K562 (cell line): ENCODE measurements around the gene TMEM88. TPM values are rescaled to one million over a fixed set of nuclear protein-coding genes. Genes with fewer than 3 reads are reported as not detected.
A peak's percentile ranks its signal among the peaks of the same experiment; 100 is the strongest.

Experiments used
- ATF1 ChIP-seq, 2 experiments: fragments of 450-650 bp in 1 of 2; IDR thresholded peaks; 2 replicates each; pipeline ENCODE4 v1.6.1; 2016; ENCODE audit warnings: missing compliant biosample characterization in 1 of 2, missing genetic modification characterization in 1 of 2
- CBX3 ChIP-seq, 2 experiments: IDR thresholded peaks; 1 replicate in 1 of 2; 2 replicates in 1 of 2; pipeline ENCODE4 v1.6.1; 2012; ENCODE audit warnings: inconsistent platforms in 2 of 2, low read length in 2 of 2, borderline replicate concordance in 1 of 2, control low read depth in 1 of 2
- HDAC3 ChIP-seq: fragments of 450-650 bp; IDR thresholded peaks from 2 replicates; pipeline ENCODE4 v1.6.1; 2018; ENCODE audit warnings: borderline replicate concordance, mild to moderate bottlenecking, moderate library complexity; ENCODE audit not compliant: partially characterized antibody
- NFXL1 ChIP-seq: fragments of 450-650 bp; formaldehyde crosslinking; IDR thresholded peaks from 2 replicates; pipeline ENCODE4 v1.4.0; 2021; ENCODE audit warnings: mild to moderate bottlenecking
- REST ChIP-seq, 2 experiments: fragments of 450-650 bp; formaldehyde crosslinking in 1 of 2; IDR thresholded peaks; 2 replicates each; pipeline versions ENCODE4 v1.4.0 to v1.6.1; 2014 to 2020; ENCODE audit warnings: mild to moderate bottlenecking in 2 of 2, borderline replicate concordance in 1 of 2, low read depth in 1 of 2
- SAP30 ChIP-seq: fragments of 200-600 bp; sonication (generic); IDR thresholded peaks from 2 replicates; pipeline ENCODE4 v1.6.1; 2012; ENCODE audit warnings: borderline replicate concordance, low read depth, mild to moderate bottlenecking, moderate library complexity, low read length, control low read depth, inconsistent platforms; ENCODE audit not compliant: insufficient read depth, poor library complexity, severe bottlenecking
- SMAD1 ChIP-seq: fragments of 150-350 bp; IDR thresholded peaks from 2 replicates; pipeline ENCODE4 v1.6.1; 2014; ENCODE audit warnings: low read length, low read depth; ENCODE audit not compliant: partially characterized antibody
- SP1 ChIP-seq: sonication (generic); formaldehyde crosslinking; IDR thresholded peaks from 2 replicates; pipeline ENCODE4 v1.8.1; 2022; ENCODE audit warnings: mild to moderate bottlenecking, missing genetic modification reagents
- SUPT5H ChIP-seq: fragments of 450-650 bp; IDR thresholded peaks from 2 replicates; pipeline ENCODE4 v1.6.1; 2016
- polyA plus RNA-seq, 8 experiments: library from polyadenylated mRNA; depleted of rRNA in 4 of 8; stranded (reverse) in 5 of 8; unstranded in 3 of 8; fragments of >200 nt; fragmentation: Nextera tagmentation in 2 of 8; fragmentation: Illumina TruSeq in 1 of 8; extraction: Ambion mirVana in 2 of 8; extraction: Trizol in 1 of 8; gene quantifications; 2 replicates each; pipeline versions ENCODE4 v1.2.1 to v1.2.3, GENCODE V29; 2011 to 2014; ENCODE audit warnings: inconsistent platforms in 1 of 8, missing spikeins in 1 of 8
- total RNA-seq, 7 experiments: library from RNA; depleted of rRNA in 6 of 7; stranded (reverse); fragments of >200 nt in 6 of 7; fragmentation: Illumina TruSeq in 2 of 7; extraction: Trizol in 2 of 7; gene quantifications; 2 replicates each; pipeline versions ENCODE4 v1.2.1 to v1.2.3, GENCODE V29; 2011 to 2021; ENCODE audit warnings: low replicate concordance in 1 of 7
- TF ChIP-seq, protein P1 (sequence below): fragments of 450-650 bp; IDR thresholded peaks from 2 replicates; pipeline ENCODE4 v1.6.1; 2018; ENCODE audit not compliant: partially characterized antibody
- TF ChIP-seq, protein P2 (sequence below), 2 experiments: IDR thresholded peaks; 2 replicates each; pipeline ENCODE4 v1.6.1; 2011; ENCODE audit warnings: borderline replicate concordance in 1 of 2, control low read depth in 1 of 2, low read depth in 1 of 2, low read length in 1 of 2, mild to moderate bottlenecking in 1 of 2, mixed read lengths in 1 of 2, moderate library complexity in 1 of 2; ENCODE audit not compliant: insufficient read depth in 1 of 2, insufficient read length in 1 of 2, poor library complexity in 1 of 2, severe bottlenecking in 1 of 2; ENCODE audit errors: extremely low read depth in 1 of 2

Gene TMEM88
- total and polyA plus RNA-seq, 9 of the 15 experiments (the other 6 are each of a cell fraction or from before 2014, with no cell fraction given): 0.10 to 1.4 (median 0.36) TPM; not detected in 3

DNA sequence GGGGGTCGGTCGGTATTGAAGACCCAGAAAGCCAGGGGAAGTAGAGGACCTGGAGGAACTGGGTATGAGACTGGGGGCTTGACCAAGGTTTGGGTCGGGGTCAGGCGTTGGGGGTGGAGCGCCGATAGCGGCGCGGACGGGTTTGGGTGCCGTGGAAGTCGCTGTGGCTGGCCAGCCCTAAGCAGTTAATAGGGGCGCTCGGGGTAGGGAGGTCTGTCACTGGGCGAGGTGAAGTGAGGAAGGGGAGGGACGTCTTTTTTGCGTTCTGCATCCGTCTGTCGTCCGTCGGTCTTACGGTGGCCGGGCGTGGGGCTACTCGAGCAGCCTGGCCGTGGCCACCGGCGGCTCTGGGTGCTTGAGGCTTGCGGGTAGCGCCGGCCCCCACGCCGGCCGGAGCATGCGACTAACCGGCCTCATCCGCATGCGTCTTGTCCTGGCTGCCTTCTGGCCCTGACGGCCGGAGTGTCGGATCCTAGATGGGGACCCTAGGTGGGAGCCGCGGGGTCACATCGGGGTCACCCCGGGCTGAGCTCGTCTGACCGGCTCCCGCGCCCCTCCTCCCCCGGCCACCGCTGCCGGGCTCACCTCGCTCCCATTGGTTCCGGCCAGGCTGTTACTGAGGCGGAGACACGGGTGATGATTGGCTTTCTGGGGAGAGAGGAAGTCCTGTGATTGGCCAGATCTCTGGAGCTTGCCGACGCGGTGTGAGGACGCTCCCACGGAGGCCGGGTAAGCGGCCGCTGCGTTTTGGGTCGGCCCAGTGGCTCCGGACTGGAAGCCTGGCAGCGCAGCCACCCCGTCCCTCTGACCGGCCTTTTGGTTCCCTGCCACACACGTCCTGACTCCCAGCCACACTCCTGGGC lies 10.3 kb upstream of the TMEM88 start (continued):
- peak; percentile 55; the same call in 1 of the 2 replicates for TF ChIP-seq REST (IDR thresholded peaks at IDR 0.05; ENCODE audit: borderline replicate concordance)
- TF ChIP-seq REST (CRISPR knock-in tag; IDR thresholded peaks at IDR 0.05; ENCODE audit: low read depth): no peak
- TF ChIP-seq NFXL1: no peak
- TF ChIP-seq, protein P1, sequence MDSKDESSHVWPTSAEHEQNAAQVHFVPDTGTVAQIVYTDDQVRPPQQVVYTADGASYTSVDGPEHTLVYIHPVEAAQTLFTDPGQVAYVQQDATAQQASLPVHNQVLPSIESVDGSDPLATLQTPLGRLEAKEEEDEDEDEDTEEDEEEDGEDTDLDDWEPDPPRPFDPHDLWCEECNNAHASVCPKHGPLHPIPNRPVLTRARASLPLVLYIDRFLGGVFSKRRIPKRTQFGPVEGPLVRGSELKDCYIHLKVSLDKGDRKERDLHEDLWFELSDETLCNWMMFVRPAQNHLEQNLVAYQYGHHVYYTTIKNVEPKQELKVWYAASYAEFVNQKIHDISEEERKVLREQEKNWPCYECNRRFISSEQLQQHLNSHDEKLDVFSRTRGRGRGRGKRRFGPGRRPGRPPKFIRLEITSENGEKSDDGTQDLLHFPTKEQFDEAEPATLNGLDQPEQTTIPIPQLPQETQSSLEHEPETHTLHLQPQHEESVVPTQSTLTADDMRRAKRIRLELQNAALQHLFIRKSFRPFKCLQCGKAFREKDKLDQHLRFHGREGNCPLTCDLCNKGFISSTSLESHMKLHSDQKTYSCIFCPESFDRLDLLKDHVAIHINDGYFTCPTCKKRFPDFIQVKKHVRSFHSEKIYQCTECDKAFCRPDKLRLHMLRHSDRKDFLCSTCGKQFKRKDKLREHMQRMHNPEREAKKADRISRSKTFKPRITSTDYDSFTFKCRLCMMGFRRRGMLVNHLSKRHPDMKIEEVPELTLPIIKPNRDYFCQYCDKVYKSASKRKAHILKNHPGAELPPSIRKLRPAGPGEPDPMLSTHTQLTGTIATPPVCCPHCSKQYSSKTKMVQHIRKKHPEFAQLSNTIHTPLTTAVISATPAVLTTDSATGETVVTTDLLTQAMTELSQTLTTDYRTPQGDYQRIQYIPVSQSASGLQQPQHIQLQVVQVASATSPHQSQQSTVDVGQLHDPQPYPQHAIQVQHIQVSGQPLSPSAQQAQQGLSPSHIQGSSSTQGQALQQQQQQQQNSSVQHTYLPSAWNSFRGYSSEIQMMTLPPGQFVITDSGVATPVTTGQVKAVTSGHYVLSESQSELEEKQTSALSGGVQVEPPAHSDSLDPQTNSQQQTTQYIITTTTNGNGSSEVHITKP: peak; percentile 97
- no peak for TF ChIP-seq ATF1 (CRISPR knock-in tag; IDR thresholded peaks at IDR 0.05)
- TF ChIP-seq ATF1 (tag; IDR thresholded peaks at IDR 0.05): peak; percentile 77
- TF ChIP-seq SAP30: peak; percentile 68
- TF ChIP-seq, protein P2, sequence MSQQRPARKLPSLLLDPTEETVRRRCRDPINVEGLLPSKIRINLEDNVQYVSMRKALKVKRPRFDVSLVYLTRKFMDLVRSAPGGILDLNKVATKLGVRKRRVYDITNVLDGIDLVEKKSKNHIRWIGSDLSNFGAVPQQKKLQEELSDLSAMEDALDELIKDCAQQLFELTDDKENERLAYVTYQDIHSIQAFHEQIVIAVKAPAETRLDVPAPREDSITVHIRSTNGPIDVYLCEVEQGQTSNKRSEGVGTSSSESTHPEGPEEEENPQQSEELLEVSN (IDR thresholded peaks at IDR 0.05; ENCODE audit: borderline replicate concordance in 1 of 2, extremely low read depth in 1 of 2, insufficient read depth in 1 of 2, insufficient read length in 1 of 2, low read depth in 1 of 2, low read length in 1 of 2, poor library complexity in 1 of 2, severe bottlenecking in 1 of 2): peak in 1 of 2 experiments; percentile 26
- TF ChIP-seq HDAC3: no peak
- peak; percentile 52; the same call in 1 of the 2 replicates for TF ChIP-seq SP1
- TF ChIP-seq SMAD1: no peak
- TF ChIP-seq SUPT5H: peak; percentile 11; the same call in 1 of the 2 replicates
- TF ChIP-seq CBX3 (IDR thresholded peaks at IDR 0.05; ENCODE audit: borderline replicate concordance in 1 of 2, low read length in 2 of 2): no peak
